OCI-LY7 (cell line): ENCODE data around the gene CXorf58. TPM values are rescaled to one million over a fixed set of nuclear protein-coding genes. Genes with fewer than 3 reads are reported as not detected.

ENCODE experiments used
- BruUV-seq: library from RNA; stranded (reverse); fragments of 400-500 nt; replicated peaks from 2 replicates; lab custom pipeline; 2021; lab: Mats Ljungman, UMichigan
- CTCF ChIA-PET: fragments of 300-600 bp; sonication (Branson Sonifier 250); formaldehyde crosslinking; loops from one replicate; lab custom pipeline; 2022; ENCODE audit warnings: antibody characterized with exemption; ENCODE audit not compliant: unreplicated experiment; lab: Charles Lee
- POLR2A ChIA-PET: fragments of 300-600 bp; sonication (Branson Sonifier 250); formaldehyde crosslinking; loops from one replicate; lab custom pipeline; 2022; ENCODE audit warnings: antibody characterized with exemption; lab: Charles Lee
- DNase-seq: peaks from one replicate; pipeline ENCODE4 v3.0.0-alpha.2; 2015; ENCODE audit warnings: low spot score
- H2AFZ ChIP-seq: fragments of 200-600 bp; sonication (generic), shearing (Covaris generic); 2 replicates; pipeline ENCODE4 v1.6.1; 2014; ENCODE audit warnings: mild to moderate bottlenecking, antibody characterized with exemption, low read length, moderate library complexity
- H3K27ac ChIP-seq: fragments of 200-600 bp; sonication (generic); 2 replicates; pipeline ENCODE4 v1.5.1; 2014; ENCODE audit warnings: mixed run types, low read depth, mild to moderate bottlenecking, moderate library complexity, low read length, inconsistent platforms; ENCODE audit not compliant: poor library complexity, severe bottlenecking
- H3K36me3 ChIP-seq: fragments of 200-600 bp; sonication (generic); 2 replicates; pipeline ENCODE4 v1.6.1; 2014; ENCODE audit warnings: mild to moderate bottlenecking, antibody characterized with exemption, low read length, moderate library complexity, mixed read lengths; ENCODE audit not compliant: insufficient read depth
- H3K4me1 ChIP-seq: fragments of 200-600 bp; sonication (generic); 2 replicates; pipeline ENCODE4 v1.5.1; 2014; ENCODE audit warnings: mild to moderate bottlenecking, low read length; ENCODE audit not compliant: insufficient read depth, poor library complexity, severe bottlenecking
- H3K4me2 ChIP-seq: fragments of 200-600 bp; sonication (generic); 2 replicates; pipeline ENCODE4 v1.6.1; 2014; ENCODE audit warnings: mild to moderate bottlenecking, low read length
- H3K4me3 ChIP-seq: fragments of 200-600 bp; sonication (generic); 2 replicates; pipeline ENCODE4 v1.5.1; 2014; ENCODE audit warnings: mild to moderate bottlenecking, low read depth, low read length; ENCODE audit not compliant: poor library complexity, severe bottlenecking
- H3K79me2 ChIP-seq: fragments of 200-600 bp; sonication (generic); 2 replicates; pipeline ENCODE4 v1.6.1; 2016; ENCODE audit warnings: low read depth, mild to moderate bottlenecking, low read length, moderate library complexity, mixed read lengths; ENCODE audit not compliant: insufficient read depth
- H3K9me2 ChIP-seq: fragments of 200-600 bp; sonication (generic); 2 replicates; pipeline ENCODE4 v1.6.1; 2016; ENCODE audit warnings: mild to moderate bottlenecking, low read length, mixed read lengths; ENCODE audit not compliant: insufficient read depth
- H3K9me3 ChIP-seq: fragments of 200-600 bp; sonication (generic); 2 replicates; pipeline ENCODE4 v1.6.1; 2014; ENCODE audit warnings: mild to moderate bottlenecking, mixed run types, low read length, mixed read lengths
- H4K20me1 ChIP-seq: fragments of 200-600 bp; sonication (generic); 2 replicates; pipeline ENCODE4 v1.6.1; 2014; ENCODE audit warnings: mild to moderate bottlenecking, antibody characterized with exemption, low read length, moderate library complexity, mixed read lengths; ENCODE audit not compliant: insufficient read depth
- CTCF ChIP-seq: fragments of 200-600 bp; sonication (generic); conservative IDR thresholded peaks from 2 replicates; pipeline ENCODE4 v1.5.1; 2014; ENCODE audit warnings: mild to moderate bottlenecking, antibody characterized with exemption, low read length, moderate library complexity, mixed read lengths
- EZH2phosphoT487 ChIP-seq: fragments of 200-600 bp; sonication (generic); IDR thresholded peaks from 2 replicates; pipeline ENCODE4 v1.6.1; 2018; ENCODE audit warnings: low read depth, borderline replicate concordance, mild to moderate bottlenecking, mixed run types, antibody characterized with exemption, low read length, moderate library complexity, mixed read lengths
- intact Hi-C: fragments of 100-400 bp; cut with micrococcal nuclease; formaldehyde crosslinking; loops from one replicate; pipeline ENCODE4 v1.10.0; 2022; ENCODE audit not compliant: unreplicated experiment
- total RNA-seq, 2 experiments: library from RNA; depleted of rRNA in 1 of 2; stranded (reverse); fragments of >200 nt in 1 of 2; shearing (Covaris generic) in 1 of 2; gene quantifications; 2 replicates each; pipeline ENCODE4 v1.2.3, GENCODE V29; 2014 to 2022

Gene CXorf58
- total RNA-seq, 2 experiments from 2014 or later, result 0.46 TPM; not detected in 1

GRCh38 chrX:23936180-23936579 lies 28.4 kb downstream of the CXorf58 start:
- BruUV-seq, result no TSS peak
- no peak for DNase-seq
- POLR2A ChIA-PET, result no interaction called here
- intact Hi-C loops, result no loop called here
- H4K20me1 ChIP-seq, result no peaks in the 10 kb centered on the region
- no peak overlapping the region for H3K4me2 ChIP-seq
- CTCF ChIA-PET, result no interaction called here
- no peak overlapping the region for H2AFZ ChIP-seq
- H3K36me3 ChIP-seq, result no peaks in the 10 kb centered on the region
- H3K9me3 ChIP-seq, result no peaks in the 10 kb centered on the region
- TF ChIP-seq CTCF (no peak), EZH2phosphoT487 (no peak)
- no peaks in the 10 kb centered on the region for H3K79me2 ChIP-seq
- no peak overlapping the region for H3K27ac ChIP-seq
- H3K4me1 ChIP-seq, result peaks cover 4% of the 10 kb centered on the region
- H3K9me2 ChIP-seq, result no peaks in the 10 kb centered on the region
- H3K4me3 ChIP-seq, result no peak overlapping the region

- no peaks in the 10 kb centered on the region for H3K9me3 ChIP-seq
- no peaks in the 10 kb centered on the region for H4K20me1 ChIP-seq
- H3K36me3 ChIP-seq, result no peaks in the 10 kb centered on the region
- no peaks in the 10 kb centered on the region for H3K4me1 ChIP-seq
- no TSS peak for BruUV-seq
- H3K79me2 ChIP-seq, result no peaks in the 10 kb centered on the region
- intact Hi-C loops, result no loop called here
- H3K9me2 ChIP-seq, result no peaks in the 10 kb centered on the region
- TF ChIP-seq EZH2phosphoT487 (no peak), CTCF (no peak)
- ChIA-PET CTCF (no interaction called here), POLR2A (no interaction called here)
- no peak overlapping the region for H3K27ac ChIP-seq
- no peak for DNase-seq
- no peak overlapping the region for H3K4me3 ChIP-seq
- H2AFZ ChIP-seq, result no peak overlapping the region
- H3K4me2 ChIP-seq, result no peak overlapping the region
Observed at GRCh38 chrX:23937100-23937499, 29.3 kb downstream of the CXorf58 start.

GRCh38 chrX:23938690-23939089 lies 30.9 kb downstream of the CXorf58 start:
- H4K20me1 ChIP-seq, result no peaks in the 10 kb centered on the region
- H3K4me3 ChIP-seq, result no peak overlapping the region
- H3K9me2 ChIP-seq, result no peaks in the 10 kb centered on the region
- TF ChIP-seq CTCF, result no peak
- TF ChIP-seq EZH2phosphoT487, result no peak
- no peak overlapping the region for H3K4me2 ChIP-seq
- H2AFZ ChIP-seq, result no peak overlapping the region
- intact Hi-C loops, result no loop called here
- DNase-seq, result no peak
- CTCF ChIA-PET, result no interaction called here
- H3K9me3 ChIP-seq, result no peaks in the 10 kb centered on the region
- BruUV-seq, result no TSS peak
- H3K4me1 ChIP-seq, result no peaks in the 10 kb centered on the region
- no peaks in the 10 kb centered on the region for H3K36me3 ChIP-seq
- POLR2A ChIA-PET, result interaction anchor here (0.6 to 0.9 kb wide), 2 partner anchors 9 to 131 kb away, joined by 3 to 4 read pairs; no protein-coding TSS in a partner anchor
- no peaks in the 10 kb centered on the region for H3K79me2 ChIP-seq
- H3K27ac ChIP-seq, result no peak overlapping the region
